Kidney (tissue), 14 donors: Measurements from ENCODE around the gene LCMT1. TPM values are rescaled to one million over a fixed set of nuclear protein-coding genes. Genes with fewer than 3 reads are reported as not detected.
"Not testable (repeated sequence)": the region's sequence is repeated elsewhere in the genome, so short reads cannot be mapped to it uniquely, and the experiment has no call there.

Experiments used
- DNase-seq, 5 donors: peaks; one replicate each; pipeline ENCODE4 v3.0.0-alpha.2; 2013 to 2020
- FAIRE-seq: peaks from 2 replicates; lab custom pipeline; 2012; peaks lifted over from hg19 to GRCh38; lab: Jason Lieb, UNC
- H3K27ac ChIP-seq, 2 donors: one replicate each; pipeline ENCODE4 v1.7.0; 2013; ENCODE audit warnings: low read depth in 2 of 2, low read length in 2 of 2, inconsistent platforms in 1 of 2
- H3K27me3 ChIP-seq: one replicate; pipeline ENCODE4 v1.7.1; 2013; ENCODE audit warnings: low read length, inconsistent platforms; ENCODE audit not compliant: control insufficient read depth, insufficient read depth
- H3K36me3 ChIP-seq, 3 donors: one replicate each; pipeline versions ENCODE4 v1.7.0 to v1.7.1; 2013; ENCODE audit warnings: low read length in 3 of 3, control low read depth in 1 of 3, inconsistent platforms in 1 of 3; ENCODE audit not compliant: insufficient read depth in 3 of 3, control insufficient read depth in 2 of 3
- H3K4me1 ChIP-seq, 3 donors: one replicate each; pipeline versions ENCODE4 v1.7.0 to v1.7.1; 2013; ENCODE audit warnings: low read length in 3 of 3, inconsistent platforms in 1 of 3, low read depth in 1 of 3; ENCODE audit not compliant: control insufficient read depth in 2 of 3, insufficient read depth in 2 of 3
- H3K4me3 ChIP-seq, 3 donors: one replicate each; pipeline versions ENCODE4 v1.7.0 to v1.8.1; 2013; ENCODE audit warnings: low read length in 3 of 3, control low read depth in 1 of 3, inconsistent platforms in 1 of 3
- H3K9ac ChIP-seq, 3 donors: one replicate each; pipeline versions ENCODE4 v1.7.0 to v1.7.1; 2013; ENCODE audit warnings: low read length in 3 of 3, control low read depth in 1 of 3, inconsistent platforms in 1 of 3
- H3K9me3 ChIP-seq, 3 donors: one replicate each; pipeline versions ENCODE4 v1.7.0 to v1.7.1; 2013; ENCODE audit warnings: low read length in 3 of 3, control low read depth in 1 of 3, inconsistent platforms in 1 of 3; ENCODE audit not compliant: control insufficient read depth in 2 of 3, insufficient read depth in 1 of 3
- CTCF ChIP-seq: IDR thresholded peaks from 3 replicates; pipeline ENCODE4 v1.5.1; 2012; ENCODE audit warnings: mild to moderate bottlenecking, moderate library complexity, borderline replicate concordance; ENCODE audit not compliant: insufficient read depth; ENCODE audit errors: extremely low read depth
- intact Hi-C: fragments of 100-400 bp; cut with DNase I; formaldehyde crosslinking; loops from one replicate; pipeline ENCODE4 v1.11.1; 2022
- polyA plus RNA-seq: library from polyadenylated mRNA; stranded (reverse); fragments of 350-450 nt; fragmentation: Illumina TruSeq; extraction: RNeasy Lipid Tissue Mini Kit (QIAGEN cat#74804); gene quantifications from one replicate; pipeline ENCODE4 v1.2.3, GENCODE V29; 2014; ENCODE audit warnings: low read depth, low replicate concordance; ENCODE audit not compliant: insufficient read depth
- total RNA-seq: library from RNA; stranded (reverse); fragmentation: NEBNext Ultra II Directional; extraction: Animal tissue kit (Norgen Biotek cat#: 25700); gene quantifications from one replicate; pipeline ENCODE4 v1.2.1, GENCODE V29; 2021
- donor health status: control.
- donor health status: control.
- donor health status: control.
- donor health status: control.
- donor health status: control.
- donor health status: DM: yes; HTN: yes; CAD: no.
- donor health status: Normal renal cell carcinoma (clear cell type).

LCMT1 gene
- total and polyA plus RNA-seq, 2 donors from 2014 or later, result 44.8 to 52.9 TPM

GRCh38 chr16:25163683-25164082, 52.1 kb downstream of the LCMT1 start:
- no peak overlapping the region for H3K27ac ChIP-seq
- DNase-seq (no peak), FAIRE-seq (no peak)
- no peaks in the 10 kb centered on the region for H3K9me3 ChIP-seq
- H3K4me1 ChIP-seq, result no peaks in the 10 kb centered on the region
- H3K4me3 ChIP-seq, result no peak overlapping the region
- TF ChIP-seq CTCF, result no peak
- intact Hi-C loops, result no loop called here
- no peak overlapping the region for H3K9ac ChIP-seq
- H3K27me3 ChIP-seq, result no peaks in the 10 kb centered on the region
- peaks cover 8 to 21% (median 17%) of the 10 kb centered on the region in 3 donors for H3K36me3 ChIP-seq

GRCh38 chr16:25165284-25165683, 53.7 kb downstream of the LCMT1 start:
- H3K4me3 ChIP-seq, result no peak overlapping the region
- H3K9me3 ChIP-seq, result no peaks in the 10 kb centered on the region
- TF ChIP-seq CTCF, result no peak
- FAIRE-seq (no peak), DNase-seq (no peak)
- H3K36me3 ChIP-seq, result peaks cover 6 to 29% (median 29%) of the 10 kb centered on the region in 3 donors
- no peak overlapping the region for H3K9ac ChIP-seq
- H3K27me3 ChIP-seq, result no peaks in the 10 kb centered on the region
- H3K27ac ChIP-seq, result no peak overlapping the region
- intact Hi-C loops, result no loop called here
- H3K4me1 ChIP-seq, result no peaks in the 10 kb centered on the region

GRCh38 chr16:25167920-25168319, 56.4 kb downstream of the LCMT1 start:
- H3K27me3 ChIP-seq, H3K4me3 ChIP-seq, intact Hi-C loops, H3K27ac ChIP-seq, H3K9ac ChIP-seq, H3K4me1 ChIP-seq, FAIRE-seq, DNase-seq, H3K9me3 ChIP-seq: not testable (repeated sequence)
- H3K36me3 ChIP-seq, result peaks cover 2 to 34% (median 25%) of the 10 kb centered on the region in 3 donors

- H3K9ac ChIP-seq, result no peak overlapping the region
- H3K4me1 ChIP-seq, result no peaks in the 10 kb centered on the region
- no peaks in the 10 kb centered on the region for H3K9me3 ChIP-seq
- no peak for DNase-seq
- intact Hi-C loops, result no loop called here
- H3K36me3 ChIP-seq, result peaks cover 2 to 41% (median 29%) of the 10 kb centered on the region in 3 donors
- FAIRE-seq, result no peak
- no peak for TF ChIP-seq CTCF
- no peak overlapping the region for H3K4me3 ChIP-seq
- H3K27ac ChIP-seq, result no peak overlapping the region
- no peaks in the 10 kb centered on the region for H3K27me3 ChIP-seq
Observed at GRCh38 chr16:25171390-25171789, 59.8 kb downstream of the LCMT1 start.
